GM18499 (cell line): ENCODE measurements around the gene HS1BP3.

Experiments
- ATAC-seq: cut with Tn5 transposase; IDR thresholded peaks from one replicate; pipeline ENCODE4 v1.9.1; 2021; ENCODE audit warnings: moderate number of reproducible peaks; ENCODE audit not compliant: insufficient read depth, unreplicated experiment

The HS1BP3 gene

DNA sequence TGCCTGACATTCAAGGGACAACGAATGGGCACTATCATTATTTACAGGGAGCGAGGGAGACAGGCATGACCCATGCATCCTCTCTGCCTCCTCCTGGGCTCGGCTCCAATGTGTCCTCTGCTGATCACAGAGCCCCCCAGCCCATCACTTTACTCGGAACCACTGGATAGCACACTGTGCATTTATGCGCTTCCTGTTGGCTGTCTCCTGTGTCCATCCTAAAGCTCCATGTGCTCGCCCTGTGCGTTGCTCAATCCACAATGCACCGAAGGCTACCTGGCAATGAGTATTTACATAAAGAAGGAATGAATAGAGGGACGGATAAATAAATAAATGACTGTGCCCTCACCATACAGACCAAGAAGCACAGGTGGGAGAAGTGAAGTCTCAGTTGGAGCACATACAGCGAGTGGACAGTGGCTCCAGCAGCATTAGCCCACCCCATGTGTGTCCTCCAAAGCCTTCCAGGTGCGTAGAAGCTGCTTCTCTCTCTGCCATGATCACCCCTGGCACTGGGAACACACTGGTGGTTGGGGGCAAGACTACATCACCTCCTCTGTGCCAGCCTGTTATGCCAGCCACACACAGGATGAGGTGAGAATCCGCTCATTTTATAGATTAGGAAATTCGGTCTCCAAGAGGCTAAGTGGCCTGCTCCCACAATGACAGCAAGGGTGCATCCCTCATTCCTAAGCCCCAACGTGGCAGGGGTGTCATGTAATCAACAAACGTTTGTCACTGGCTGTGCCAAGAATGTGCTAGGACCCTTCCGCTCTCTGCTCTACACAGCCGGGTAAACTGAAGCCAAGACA, 13.7 kb upstream of the HS1BP3 start:
- no peak for ATAC-seq

DNA sequence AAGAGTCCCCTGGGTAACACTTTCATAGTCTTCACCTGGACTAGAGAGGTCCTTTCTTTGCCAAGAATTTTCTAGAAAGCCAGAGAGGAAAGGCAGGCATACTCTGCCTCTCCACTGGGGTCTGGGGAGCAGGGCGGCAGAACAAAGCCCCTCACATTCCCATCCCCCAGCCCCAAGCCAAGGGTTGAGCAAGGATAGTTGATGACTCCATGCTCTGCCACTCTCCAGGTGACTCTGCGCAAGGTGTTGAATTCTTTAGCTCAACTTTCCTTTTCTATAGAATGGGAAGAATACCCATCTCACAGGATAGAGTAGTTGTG, 13.1 kb upstream of the HS1BP3 start:
- ATAC-seq = no peak

DNA sequence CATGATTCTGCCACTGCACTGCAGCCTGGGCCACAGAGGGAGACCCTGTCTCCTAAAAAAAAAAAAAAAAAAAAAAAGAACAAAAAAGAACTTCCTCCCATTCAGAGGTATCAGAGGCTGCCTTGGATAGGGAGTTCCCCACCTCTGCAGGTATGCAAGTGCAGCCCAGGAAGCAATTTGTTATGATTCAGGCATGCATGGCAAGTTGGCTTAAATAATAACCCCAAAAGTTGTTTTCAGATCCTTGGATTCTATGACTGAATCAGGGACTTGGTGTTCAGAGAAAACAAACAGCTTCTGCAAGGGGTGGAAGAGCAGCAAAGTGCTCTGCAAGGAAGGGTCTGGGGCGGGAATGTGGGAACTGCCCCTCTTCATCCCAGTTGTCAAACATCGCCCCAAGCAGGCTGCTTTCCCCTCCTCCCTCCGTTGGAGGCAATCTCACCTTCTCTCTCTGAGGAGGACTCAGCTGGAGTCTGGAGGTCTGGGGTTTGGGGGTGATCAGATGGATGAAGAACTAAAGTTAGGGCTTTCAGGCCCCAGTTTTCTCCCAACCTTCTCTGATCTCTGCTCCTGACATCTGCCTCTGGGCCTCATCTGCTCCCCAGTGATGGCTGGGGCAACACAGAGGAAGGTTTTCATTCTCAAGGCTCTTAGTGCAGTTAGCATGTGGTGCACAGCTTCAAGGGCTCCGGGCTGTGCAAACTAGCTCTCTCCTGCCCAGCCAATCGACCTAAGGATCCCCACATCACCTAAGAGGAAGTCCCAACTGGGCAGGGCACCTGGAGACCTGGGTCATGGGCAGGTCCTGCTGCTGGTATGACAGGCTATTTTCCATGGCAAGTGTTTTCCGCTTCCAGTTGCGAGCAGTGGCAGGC, 12.5 kb upstream of the HS1BP3 start:
- no peak for ATAC-seq

DNA sequence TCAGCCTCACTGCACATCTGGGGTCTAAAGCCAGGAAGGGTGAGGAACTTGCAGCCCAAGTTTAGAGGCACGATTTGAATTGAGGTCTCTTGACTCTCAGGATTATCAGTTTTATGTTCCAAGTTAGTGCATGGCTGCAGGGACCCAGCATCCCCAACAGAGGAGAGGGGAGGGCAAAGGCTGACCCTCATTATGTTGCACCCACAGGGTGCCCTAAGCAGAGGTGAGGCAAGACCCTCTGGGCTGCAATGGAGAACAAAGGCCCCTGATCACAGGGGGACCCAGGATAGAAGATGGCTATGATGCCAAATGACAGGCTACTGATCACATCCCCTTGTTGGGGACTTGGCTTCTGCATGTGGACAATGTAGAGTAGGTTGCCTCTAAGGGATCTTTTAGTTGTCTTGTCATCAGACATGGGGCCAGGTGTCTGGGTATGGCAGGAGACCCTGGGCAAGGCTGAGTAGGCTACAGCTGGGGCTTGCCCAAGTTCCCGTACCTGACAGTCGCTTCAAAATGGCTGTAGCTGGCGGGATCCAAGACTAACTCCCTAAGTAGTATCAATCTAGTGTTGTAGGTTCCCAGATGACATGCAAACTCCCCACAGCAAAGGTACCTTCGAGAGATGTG, 11.5 kb upstream of the HS1BP3 start:
- no peak for ATAC-seq

DNA sequence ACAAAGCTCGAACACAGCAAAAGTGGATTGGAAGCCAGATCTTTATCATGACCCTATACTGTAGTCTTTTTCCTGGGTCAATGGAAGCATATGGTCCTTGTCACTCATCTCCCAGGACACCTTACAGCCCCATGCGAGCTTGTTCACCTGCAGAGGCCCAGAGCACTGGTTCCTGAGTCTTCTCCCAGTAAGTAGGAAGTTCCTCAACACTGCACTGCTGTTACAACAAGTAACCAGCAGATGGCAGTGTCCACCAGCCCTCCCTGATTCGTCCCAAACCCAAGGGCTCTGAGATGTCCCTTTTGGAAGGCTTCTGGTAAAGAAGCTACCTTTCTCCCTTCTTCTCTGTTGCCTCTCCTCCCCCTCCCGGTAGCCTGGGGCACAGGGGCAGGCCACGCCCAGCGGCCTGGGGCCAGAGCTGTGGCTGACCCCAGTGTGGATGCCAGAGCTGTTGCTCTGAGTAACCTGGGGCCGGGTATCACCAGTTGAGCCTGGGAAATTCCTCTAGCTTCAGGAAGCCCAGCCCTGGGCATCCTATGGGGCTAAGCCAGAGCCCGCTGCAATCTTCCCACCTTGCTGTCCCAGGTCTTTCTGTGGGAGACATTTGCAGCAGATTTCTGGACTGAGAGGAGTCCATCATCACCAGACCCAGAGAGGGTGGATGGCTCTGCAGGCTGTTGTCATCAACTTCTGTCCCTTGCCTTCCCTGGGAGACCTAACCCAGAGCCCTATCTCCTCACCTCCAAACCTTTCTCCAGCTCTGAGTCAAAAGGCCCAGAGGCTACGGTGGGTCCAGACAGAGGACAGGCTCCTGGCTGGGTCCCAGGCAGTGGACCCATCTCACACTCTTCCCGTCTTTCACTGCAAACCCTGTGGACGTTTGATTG, 10.8 kb upstream of the HS1BP3 start:
- ATAC-seq = peak; percentile 51

DNA sequence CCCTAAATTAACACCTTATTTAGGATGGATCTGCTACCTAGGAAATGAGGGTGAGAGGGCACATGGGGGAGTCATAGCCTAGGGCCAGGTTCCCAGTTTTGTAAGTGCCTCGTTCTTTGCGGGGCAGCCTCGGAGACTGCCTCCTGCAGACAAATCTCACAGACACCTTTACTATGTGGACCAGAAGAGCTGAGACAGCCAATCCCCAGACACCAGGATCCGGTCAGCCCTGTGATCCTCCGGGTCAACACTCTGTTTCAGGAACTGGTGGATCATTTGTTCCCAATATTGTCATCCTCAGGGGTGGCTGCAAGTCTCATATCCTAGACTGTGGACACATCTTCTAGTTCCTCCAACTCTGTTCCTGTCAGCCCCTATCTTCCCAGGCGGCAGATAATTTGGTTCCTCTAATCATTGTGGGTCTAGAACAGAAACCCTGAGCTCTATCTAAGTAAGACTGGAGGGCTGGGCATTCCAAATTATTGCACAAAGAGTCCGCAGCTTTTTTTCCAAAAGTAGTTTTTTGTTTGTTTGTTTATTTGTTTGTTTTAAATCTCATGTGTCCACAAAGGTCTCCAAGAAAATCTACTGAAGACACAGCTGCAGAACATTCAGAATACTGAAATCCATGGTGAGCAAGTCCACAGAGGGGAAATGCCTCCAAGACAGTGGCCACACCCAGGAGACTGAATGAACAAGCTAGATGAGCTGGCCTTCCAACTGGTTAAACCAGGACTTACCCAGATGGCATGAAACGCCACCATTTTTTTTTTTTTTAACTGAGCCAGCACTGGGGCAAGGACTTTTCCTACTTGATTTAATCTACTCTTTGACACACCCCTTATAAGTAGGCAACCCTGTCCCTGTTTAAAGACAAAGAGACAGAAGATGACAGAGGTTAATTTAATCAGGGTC, 9.9 kb upstream of the HS1BP3 start:
- ATAC-seq = no peak

DNA sequence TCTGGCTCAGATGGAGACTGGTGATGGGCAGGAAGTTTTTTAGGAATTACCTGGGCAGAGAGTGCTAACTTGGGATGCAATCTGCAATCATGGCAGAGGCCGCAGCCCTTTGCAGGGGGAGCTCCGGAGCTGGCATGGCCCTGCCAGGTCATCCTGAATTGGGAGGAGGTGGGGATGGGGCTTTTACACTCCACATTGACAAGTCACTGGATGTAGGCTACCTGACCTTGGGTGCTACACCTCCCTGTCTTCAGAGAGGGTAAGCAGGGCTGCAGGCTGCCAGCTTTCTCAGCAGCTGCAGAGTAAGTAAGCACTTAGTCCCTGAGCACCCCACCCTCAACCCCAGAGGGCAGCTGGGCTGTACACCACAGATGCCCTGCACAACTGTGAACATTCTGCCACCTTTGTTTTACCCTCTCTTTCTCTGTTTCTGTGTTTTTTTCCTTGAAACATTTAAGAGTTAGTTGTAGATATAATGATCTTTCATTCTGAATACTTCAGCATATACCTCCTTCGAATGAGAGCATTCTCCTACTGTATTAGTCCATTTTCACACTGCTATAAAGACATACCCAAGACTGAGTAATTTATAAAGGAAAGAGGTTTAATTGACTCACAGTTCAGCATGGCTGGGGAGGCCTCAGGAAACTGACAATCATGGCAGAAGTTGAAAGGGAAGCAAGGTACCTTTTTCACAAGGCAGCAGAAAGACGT, 6.8 kb upstream of the HS1BP3 start:
- ATAC-seq = no peak

DNA sequence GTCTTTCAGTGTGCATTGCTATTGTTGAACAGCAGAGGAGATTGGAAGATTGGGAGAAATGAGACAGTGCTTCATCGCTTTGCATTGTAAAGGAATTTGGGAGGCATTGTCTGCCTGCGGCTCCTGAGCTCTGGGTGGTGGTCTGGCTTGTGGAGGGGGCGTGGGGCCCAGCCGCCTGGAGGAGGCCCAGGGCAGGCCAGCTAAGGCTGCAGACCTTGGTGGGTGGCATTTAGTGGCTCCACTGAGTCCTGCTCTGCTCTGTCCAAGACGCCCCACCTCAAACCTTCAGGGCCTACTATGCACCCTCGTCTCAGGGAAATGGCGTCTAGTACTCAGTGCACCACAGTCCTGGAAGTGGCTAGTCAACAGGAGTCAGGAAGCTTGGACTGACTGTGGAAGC, 5.7 kb upstream of the HS1BP3 start:
- no peak for ATAC-seq

- no peak for ATAC-seq
Measured at GRCh38 chr2:20654535-20654813, 3.6 kb upstream of the HS1BP3 start.

GRCh38 chr2:20653695-20654534, 3.0 kb upstream of the HS1BP3 start:
- ATAC-seq = no peak

DNA sequence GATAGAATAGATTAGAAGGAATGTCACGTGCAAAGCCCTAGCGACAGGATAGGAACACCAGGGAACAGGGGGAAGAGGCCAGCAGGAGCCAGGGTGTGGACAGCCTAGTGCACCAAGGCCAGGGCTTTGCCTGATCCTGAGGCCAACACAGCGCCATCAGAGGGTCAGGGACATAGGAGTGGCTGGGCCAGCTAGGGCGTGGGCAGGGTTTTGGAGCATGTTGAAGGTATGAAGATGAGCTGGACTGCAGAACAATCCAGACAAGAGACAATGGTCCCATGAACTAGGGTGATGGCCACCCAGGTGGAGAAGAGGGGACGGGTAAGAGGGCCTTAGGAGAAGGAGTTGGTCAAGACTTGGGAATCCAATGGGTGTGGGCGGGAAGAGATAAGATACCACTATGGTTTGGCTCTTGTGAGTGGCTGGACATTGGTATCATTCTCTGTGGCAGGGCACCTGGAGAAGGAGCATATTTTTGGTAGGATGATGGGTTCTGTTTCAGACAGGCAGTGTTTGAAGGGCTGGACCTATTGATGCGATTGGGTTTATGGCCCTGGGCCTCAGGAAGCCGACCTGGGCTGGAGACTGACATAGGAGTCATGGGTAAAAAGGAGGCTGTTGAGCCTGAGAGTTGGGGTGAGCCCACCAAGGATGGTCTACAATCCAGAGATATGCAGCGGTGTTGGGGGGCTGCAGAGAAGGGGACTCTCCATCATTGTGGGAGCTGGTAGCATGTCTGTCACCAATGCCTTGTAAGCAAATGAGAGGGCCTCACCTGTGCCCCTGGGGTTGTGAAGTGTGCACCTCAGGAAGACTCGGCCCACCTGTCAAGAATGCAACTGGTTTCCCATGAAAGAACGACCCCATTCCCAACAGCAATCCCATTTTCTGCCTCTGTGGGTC, 2.0 kb upstream of the HS1BP3 start:
- no peak for ATAC-seq

DNA sequence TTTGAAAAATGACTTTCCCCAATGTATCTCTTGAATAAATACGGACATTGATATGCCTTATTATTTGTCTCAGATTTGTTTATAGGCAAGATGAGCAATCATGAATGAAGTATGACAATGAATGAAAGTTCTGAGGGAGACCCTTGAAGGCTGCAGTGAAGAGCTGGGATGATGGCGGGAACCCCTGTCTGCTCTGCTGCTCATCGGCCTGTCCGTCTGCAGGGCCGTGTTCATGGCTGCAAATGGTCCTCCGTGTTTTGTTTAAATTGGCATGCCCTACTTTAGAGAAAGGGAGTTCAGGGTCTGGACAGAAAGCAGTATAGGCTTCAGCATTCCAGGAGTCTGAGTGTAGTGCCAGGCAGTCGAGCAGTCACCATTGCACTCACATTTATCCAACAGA, 1.2 kb upstream of the HS1BP3 start:
- no peak for ATAC-seq

DNA sequence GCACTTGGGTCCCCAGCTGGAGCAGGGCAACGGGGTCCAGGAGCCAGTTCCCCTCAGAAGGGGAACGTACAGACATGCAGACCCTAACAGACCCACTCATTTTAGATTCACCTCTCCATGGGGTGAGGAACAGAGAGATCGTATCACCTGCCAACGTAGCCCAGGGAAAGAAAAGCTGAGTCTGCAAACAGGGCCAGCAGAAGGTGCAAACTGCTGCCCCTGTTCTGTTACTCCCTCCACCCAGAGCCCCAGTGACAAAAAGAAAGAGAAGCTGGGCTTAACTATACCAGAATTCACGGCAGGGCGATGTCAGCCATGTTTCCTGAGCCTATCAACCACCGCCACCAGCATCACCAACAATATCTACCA, 817 bp upstream of the HS1BP3 start:
- ATAC-seq = no peak

- no peak for ATAC-seq
Measured at GRCh38 chr2:20650393-20650876, 463 bp downstream of the HS1BP3 start.

DNA sequence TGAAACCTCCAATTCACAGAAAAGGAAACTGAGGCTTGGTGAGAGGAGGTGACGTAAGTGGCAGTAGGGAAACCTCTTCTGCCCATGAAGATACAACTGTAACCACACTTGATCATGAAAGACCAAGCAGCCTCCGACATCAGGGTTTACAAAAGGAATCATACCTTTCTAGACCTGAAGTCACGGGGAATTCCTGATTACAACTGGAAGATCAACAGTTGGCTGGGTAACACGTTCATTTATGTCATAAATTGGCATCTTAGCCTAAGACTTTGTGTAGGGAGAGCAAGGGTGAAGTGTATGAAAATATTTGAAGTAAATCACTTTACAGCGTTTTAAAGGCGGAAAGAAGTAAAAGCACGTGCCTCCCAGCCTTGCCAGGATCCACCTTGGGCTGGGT, 922 bp downstream of the HS1BP3 start:
- ATAC-seq = no peak

GRCh38 chr2:20649576-20649975, 1.3 kb downstream of the HS1BP3 start:
- no peak for ATAC-seq

DNA sequence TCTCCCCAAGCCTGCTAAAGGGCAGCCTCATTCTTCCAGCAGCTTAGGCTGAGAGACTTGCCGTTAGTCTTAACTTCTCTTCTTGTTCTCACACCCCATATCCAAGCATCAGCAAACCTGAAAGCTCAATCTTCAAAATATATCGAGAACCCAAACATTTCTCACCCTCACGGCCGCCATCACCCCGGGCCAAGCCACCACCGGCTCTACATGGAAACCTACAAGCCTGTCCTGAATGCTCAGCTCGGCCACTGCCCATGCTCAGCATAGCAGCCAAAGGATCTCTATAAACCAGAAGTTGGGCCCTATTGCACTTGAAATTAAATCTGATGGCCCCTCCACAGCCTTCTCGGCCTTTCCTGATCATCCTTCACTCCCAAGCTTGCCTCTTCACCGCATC, 2.1 kb downstream of the HS1BP3 start:
- no peak for ATAC-seq
